Globus pallidus (tissue), 1 donor: ENCODE measurements around the gene ARMC3.
"Not testable (repeated sequence)": the region's sequence is repeated elsewhere in the genome, so short reads cannot be mapped to it uniquely, and the experiment has no call there.

Experiments
- DNase-seq: peaks from one replicate; pipeline ENCODE4 v3.0.0-alpha.2; 2015; ENCODE audit warnings: low spot score

ARMC3 gene

DNA sequence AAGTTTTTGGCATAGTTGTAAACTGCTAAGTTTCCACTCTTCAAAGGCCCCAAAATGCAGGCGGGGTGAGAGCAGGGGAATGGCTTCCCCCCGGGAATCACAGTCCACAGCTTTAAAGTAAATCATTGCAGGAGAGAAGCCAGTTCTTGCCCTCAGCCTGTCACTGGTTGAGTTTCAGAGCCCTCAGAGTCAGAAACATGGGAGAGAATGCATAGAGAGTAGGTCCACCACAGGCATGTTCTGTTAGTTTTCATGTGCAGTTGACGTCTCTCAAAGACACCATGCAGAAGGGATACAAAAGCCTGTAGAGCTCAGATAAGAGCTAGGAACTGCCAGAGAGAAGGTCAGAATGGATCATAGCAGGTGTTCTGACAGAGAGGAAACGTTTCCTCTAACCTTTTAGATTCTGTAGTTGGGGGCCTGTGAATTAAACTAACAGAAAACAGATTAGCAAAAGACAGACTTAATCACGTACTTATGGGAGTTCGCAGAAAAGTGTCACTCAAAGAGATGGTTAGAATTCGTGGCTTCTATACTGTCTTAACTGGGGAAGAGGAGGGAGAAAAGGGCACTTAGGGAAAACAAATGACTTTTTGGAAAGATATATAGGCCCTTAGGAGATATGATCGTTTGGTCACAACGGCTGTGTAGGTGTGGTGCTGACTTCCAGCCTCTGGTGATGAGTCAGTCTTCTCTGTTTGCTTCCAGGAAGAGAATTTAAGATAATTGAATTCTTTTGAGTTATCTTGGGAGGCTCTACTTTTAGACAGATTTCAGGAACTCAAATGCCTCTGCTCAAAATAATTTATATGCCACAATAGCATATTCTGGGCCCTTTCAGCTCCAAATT is 119.6 kb downstream of the ARMC3 start:
- DNase-seq = no peak

- DNase-seq = no peak
Observed at GRCh38 chr10:23048191-23048590, 120.3 kb downstream of the ARMC3 start.

GRCh38 chr10:23051278-23051677 is 123.4 kb downstream of the ARMC3 start:
- no peak for DNase-seq

GRCh38 chr10:23051855-23052331 is 124.0 kb downstream of the ARMC3 start:
- no peak for DNase-seq

DNA sequence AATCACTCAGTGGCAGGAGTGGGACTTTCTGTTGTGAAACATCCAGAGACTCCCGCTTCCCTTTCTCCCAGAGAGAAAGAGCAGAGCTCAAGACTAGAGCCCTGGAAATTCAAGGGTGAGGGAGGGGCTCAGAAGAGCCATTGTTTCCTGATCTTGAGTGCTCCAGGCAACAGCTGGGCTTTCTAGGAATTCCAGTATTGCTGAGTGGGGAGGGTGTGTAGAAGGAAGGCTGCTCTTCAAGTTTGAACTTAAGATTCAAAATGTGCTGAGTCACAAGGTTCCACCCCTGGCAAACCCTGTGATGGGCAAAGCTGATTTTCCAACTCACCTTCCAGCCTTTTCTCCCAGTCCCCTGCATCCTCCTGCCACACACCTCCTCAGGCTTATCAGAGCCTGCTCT is 125.2 kb downstream of the ARMC3 start:
- no peak for DNase-seq

- DNase-seq = no peak
Observed at GRCh38 chr10:23055424-23056185, 127.8 kb downstream of the ARMC3 start.

GRCh38 chr10:23056186-23056579 is 128.3 kb downstream of the ARMC3 start:
- DNase-seq = no peak

- no peak for DNase-seq
Observed at GRCh38 chr10:23058366-23058765, 130.5 kb downstream of the ARMC3 start.

- no peak for DNase-seq
Observed at GRCh38 chr10:23060918-23061317, 133.1 kb downstream of the ARMC3 start.

DNA sequence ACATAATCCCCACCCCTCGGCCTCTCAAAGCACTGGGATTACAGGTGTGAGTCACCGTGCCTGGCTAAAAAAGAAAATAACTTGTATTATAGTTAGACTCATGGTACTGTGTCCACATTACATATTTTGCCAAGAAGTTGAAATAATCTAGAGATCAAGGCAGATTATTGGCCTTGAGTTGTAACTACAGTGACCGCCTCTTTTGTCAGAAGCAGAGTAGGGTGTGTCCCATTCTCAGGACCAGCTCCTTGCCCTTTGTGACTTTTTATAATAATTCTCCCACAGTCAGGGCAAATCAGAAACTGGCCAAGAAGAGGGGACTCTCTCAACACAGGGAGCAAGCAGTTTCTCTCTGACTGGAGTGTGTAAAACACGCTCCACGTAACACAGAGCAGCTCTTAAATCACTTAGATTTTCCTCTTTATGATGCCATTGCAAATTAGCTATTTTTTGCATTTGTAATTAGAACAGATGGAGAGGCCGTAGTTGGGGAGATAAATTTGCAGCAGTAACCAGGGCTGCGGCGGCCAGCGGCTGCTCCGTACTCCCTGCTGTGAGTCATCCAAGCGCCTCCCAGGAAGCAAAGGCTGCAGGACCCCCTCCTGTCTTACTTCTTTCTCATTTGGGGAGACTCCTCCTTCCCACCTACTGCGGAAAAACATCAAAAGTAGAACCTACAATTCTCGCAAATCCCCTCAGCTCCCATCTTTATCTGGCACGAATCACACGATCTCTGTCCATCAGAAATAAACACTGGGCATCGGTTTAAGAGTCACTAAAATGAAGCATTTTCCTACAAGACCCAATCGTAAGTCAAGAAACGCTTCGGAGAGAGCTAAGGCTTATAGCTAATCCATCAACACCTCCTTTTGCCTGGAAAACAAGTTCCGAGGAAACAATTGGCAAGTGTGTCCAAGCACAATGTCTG is 135.5 kb downstream of the ARMC3 start:
- no peak for DNase-seq

DNA sequence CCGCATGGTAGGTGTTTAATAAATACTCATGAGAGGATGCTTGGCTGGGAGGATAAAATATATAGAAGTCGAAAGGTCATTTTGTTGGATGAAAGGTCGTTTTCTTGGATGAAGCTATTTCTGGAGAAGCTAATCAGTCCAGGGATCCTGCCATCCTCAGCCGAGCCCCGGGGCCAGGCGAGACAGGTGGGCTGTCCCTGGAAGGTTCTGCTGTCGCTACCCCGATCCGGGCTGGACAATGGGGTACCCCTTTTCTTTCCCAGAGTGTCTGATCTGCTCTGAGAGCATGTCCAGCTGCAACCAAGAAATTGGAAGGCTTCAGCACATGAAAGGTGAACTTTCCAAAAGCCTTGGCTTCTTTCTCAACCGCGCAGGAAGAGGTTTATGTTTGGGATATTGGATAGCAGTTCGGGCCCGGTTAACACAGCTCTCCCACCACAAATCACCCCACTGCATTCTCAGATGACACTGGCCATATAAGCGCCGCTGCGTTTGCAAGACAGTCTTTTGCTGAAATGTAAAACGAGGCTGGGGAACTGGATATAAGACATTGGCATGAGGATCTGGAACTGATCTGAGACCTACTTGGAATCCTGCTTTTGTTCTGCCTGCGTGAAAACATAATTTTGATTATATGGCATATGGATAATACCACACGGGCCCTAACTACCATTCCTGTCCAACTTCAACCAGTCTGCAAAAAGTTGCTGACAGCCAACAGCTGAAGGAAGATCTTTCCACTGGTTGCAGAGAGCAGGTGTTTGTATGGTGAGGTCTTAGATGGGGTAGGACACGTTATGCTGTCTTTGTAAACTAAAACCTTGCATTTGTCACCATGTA is 136.3 kb downstream of the ARMC3 start:
- DNase-seq = no peak

DNA sequence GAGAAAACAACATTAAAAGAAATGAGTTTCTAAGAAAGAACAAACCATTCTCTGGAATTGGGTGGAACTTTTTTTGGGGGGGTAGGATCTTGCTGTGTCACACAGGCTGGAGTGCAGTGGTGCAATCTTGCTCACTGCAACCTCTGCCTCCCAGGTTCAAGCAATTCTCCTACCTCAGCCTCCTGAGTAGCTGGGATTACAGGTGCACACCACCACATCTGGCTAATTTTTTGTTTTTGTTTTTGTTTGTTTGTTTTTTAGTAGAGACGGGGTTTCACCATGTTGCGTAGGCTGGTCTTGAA is 136.9 kb downstream of the ARMC3 start:
- not testable (repeated sequence) for DNase-seq

- DNase-seq = peak; percentile 95
Observed at GRCh38 chr10:23065181-23065948, 137.5 kb downstream of the ARMC3 start.

DNA sequence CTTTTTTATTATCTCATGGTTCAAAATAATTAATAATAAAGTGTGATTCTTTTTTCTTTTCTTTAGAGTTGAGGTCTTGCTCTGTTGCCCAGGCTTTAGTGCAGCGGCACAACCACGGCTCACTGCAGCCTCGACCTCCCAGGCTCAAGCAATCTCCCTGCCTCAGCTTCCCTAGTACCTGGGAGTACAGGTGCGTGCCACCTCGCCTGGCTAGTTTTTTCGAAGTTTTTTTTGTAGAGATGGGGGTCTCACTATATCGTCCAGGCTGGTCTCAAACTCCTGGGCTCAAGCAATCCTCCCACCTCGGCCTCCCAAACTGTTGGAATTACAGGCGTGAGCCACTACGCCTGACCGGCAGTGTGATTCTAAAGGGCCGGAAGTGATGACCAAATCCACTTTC is 139.5 kb downstream of the ARMC3 start:
- no peak for DNase-seq

- DNase-seq = peak; percentile 84
Observed at GRCh38 chr10:23067939-23068775, 140.3 kb downstream of the ARMC3 start.

- DNase-seq = no peak
Observed at GRCh38 chr10:23069019-23069815, 141.4 kb downstream of the ARMC3 start.

DNA sequence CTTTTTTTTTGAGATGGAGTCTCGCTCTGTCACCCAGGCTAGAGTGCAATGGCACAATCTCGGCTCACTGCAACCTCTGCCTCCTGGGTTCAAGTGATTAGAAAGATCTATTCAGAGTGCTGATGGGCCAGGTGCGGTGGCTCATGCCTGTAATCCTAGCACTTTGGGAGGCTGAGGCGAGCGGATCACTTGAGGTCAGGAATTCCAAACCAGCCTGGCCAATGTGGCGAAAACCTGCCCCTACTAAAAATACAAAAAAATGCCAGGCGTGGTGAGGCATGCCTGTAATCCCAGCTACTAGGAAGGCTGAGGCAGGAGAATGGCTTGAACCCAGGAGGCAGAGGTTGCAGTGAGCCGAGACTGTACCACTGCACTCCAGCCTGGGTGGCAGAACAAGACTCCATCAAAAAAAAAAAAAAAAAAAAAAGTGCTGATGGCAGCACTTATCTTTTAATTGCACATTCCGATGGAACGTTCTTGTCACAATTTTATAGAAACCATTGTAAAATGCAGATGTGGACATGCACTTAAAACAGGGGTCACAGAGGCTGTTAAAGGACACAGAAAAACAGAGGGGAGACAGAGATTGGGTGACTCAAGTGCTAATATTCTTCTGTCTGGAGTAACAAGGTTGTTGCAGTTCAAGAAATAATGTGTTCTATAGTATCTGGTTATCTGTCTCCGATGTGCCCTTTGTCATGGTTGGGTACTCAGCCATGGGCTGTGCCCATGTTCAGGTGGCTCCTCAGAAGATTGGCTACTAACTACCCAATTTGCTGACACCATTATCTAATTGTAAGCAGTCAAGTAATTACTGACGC is 142.4 kb downstream of the ARMC3 start:
- not testable (repeated sequence) for DNase-seq

- DNase-seq = no peak
Observed at GRCh38 chr10:23070913-23071218, 143.0 kb downstream of the ARMC3 start.
